GM12865 (cell line): ENCODE measurements around the gene MBNL3.
"Not testable (repeated sequence)": the region's sequence is repeated elsewhere in the genome, so short reads cannot be mapped to it uniquely, and the experiment has no call there.

Source experiments
- DNase-seq: peaks from one replicate; pipeline ENCODE4 v3.0.0; 2010; ENCODE audit warnings: low read depth
- H3K4me3 ChIP-seq: 2 replicates; pipeline ENCODE4 v1.5.1; 2011; ENCODE audit warnings: mild to moderate bottlenecking, low read depth, low read length, control low read depth
- TF ChIP-seq, protein P1 (sequence below): IDR thresholded peaks from 2 replicates; pipeline ENCODE4 v1.5.1; 2011; ENCODE audit warnings: low read length, control low read depth, low read depth, inconsistent platforms; ENCODE audit not compliant: insufficient read depth; ENCODE audit errors: missing control alignments

Gene MBNL3

DNA sequence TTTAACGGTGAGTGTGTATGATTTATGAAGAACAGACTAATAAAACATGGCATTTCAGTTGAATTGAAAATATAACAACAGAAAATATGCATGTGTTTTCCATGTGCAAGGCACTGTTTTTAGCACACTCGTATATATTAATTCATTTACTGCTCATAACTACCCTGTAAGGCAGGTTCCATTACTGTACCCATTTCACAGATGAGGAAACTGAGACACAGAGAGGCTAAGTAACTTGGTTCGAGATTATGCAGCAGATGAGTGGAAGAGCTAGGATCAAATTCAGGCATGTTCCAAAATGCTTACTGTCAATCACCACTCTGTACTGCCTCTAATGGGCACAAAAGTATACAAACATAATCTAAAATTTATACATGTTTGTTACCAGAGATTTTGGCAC is 20.4 kb downstream of the MBNL3 start:
- no peak for DNase-seq
- TF ChIP-seq, protein P1, sequence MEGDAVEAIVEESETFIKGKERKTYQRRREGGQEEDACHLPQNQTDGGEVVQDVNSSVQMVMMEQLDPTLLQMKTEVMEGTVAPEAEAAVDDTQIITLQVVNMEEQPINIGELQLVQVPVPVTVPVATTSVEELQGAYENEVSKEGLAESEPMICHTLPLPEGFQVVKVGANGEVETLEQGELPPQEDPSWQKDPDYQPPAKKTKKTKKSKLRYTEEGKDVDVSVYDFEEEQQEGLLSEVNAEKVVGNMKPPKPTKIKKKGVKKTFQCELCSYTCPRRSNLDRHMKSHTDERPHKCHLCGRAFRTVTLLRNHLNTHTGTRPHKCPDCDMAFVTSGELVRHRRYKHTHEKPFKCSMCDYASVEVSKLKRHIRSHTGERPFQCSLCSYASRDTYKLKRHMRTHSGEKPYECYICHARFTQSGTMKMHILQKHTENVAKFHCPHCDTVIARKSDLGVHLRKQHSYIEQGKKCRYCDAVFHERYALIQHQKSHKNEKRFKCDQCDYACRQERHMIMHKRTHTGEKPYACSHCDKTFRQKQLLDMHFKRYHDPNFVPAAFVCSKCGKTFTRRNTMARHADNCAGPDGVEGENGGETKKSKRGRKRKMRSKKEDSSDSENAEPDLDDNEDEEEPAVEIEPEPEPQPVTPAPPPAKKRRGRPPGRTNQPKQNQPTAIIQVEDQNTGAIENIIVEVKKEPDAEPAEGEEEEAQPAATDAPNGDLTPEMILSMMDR: no peak
- no peak overlapping the region for H3K4me3 ChIP-seq

DNA sequence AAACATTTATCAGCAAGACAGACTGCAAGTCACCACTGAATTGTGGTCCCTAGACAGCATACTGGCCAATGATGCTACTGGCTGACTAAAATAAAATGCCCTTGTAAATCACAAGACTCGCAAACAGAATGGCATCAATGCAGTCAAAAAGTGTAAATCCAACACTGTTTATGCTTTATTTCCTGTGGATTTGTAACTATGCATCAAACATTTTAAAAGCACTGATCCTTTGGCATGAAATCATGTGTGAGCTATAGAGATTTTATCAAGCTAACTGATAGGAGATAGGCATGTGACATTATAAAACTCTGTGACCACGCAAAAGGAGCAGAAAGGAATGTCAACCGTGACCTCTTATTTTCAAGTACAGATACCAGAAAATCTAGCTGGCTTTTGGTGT is 20.8 kb downstream of the MBNL3 start:
- TF ChIP-seq, protein P1: no peak
- no peak for DNase-seq
- no peak overlapping the region for H3K4me3 ChIP-seq

DNA sequence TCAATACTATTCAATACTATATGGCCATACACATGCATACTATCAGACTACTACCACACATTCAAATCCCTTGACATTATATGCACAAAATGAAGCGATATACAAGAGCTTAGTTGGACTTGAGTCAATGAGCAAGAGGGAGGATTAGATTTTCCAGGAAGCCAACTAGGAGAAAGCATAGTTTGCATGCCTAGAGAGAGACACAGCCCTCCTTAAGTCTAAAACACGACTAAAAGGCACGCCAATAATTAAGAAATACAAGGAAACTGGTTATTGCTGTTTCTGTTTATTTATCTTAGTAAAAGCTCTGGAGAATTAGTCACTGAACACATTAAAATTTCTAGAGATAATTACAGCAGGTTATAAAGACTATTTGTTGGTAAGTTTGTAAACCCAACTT is 21.8 kb downstream of the MBNL3 start:
- H3K4me3 ChIP-seq: no peak overlapping the region
- TF ChIP-seq, protein P1: no peak
- no peak for DNase-seq

DNA sequence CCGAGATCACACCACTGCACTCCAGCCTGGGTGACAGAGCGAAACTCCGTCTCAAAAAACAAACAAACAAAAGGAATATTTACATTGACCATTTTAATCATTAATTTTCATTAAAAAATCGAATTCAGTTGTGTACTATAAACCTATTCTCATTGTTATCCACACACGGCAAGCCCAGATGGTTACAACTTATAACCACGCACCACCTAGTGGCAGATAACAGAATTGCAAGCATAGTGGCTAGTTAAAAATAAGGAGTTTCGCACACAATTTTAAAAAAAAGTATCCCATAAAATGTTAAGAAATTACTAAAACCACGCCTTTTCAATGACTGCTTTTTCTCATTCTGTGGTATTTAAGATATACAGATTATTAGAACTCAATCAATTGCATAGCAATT is 25.4 kb downstream of the MBNL3 start:
- H3K4me3 ChIP-seq: no peak overlapping the region
- TF ChIP-seq, protein P1: peak; percentile 29
- no peak for DNase-seq

DNA sequence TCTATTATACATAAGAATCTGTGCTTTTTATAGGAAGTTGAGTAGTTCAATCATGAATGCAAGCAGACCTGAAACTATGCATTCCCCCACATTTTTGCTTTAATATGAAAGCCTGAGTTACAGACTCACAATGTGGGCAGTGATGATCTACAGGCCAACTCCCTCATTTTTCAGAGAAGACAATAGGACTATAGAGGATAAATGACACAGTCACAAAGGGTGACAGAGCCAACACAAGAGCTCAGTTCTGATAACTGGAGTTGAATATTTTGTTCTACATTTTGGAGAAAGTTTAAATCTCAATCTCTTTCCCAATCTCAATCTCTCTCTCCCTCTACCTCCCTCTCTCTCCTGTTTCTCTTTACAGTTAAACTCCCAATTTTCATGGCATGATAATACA is 27.0 kb downstream of the MBNL3 start:
- DNase-seq: no peak
- TF ChIP-seq, protein P1: no peak
- no peak overlapping the region for H3K4me3 ChIP-seq

DNA sequence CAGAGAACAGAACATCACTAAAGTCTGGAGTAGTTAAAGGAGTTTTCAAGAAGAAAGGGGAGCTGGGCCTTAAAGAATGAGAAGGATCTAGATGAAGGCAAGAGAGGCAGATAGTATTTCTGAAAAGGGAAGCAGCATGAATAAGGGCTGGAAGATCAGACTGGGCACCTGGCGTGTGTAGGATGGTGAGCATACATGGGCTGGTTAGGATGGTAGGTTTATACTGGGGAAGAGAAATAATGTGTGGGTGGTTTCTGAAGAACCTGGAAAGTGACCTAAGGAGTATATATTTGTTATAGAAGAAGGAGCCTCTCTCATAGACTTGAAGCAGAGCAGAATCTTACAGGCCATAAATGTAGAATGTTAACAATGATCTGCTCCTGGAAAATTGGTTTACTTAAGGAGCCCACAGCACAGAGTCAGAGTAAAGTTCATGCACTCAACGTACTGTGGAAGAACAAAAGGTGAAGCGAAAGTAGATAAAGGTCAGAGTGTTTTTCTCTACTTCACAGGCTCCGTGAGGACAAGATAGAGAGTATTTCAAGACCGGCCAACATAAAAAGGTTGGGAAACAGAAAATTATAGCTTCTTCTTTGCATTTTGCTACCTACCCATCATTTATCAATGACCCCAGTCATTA is 35.8 kb downstream of the MBNL3 start:
- DNase-seq: no peak
- H3K4me3 ChIP-seq: no peak overlapping the region
- TF ChIP-seq, protein P1: no peak

DNA sequence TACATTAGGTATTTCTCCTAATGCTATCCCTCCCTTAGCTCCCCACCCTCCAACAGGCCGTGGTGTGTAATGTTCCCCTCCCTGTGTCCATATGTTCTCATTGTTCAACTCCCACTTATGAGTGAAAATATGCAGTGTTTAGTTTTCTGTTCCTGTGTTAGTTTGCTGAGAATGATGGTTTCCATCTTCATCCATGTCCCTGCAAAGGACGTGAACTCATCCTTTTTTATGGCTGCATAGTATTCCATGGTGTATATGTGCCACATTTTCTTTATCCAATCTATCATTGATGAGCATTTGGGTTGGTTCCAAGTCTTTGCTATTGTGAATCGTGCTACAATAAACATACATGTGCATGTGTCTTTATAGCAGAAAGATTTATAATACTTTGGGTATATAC is 42.9 kb downstream of the MBNL3 start:
- not testable (repeated sequence) for DNase-seq, H3K4me3 ChIP-seq
